ENCODE measurements around the gene ZNF853.
"Not testable (repeated sequence)": the region's sequence is repeated elsewhere in the genome, so short reads cannot be mapped to it uniquely, and the experiment has no call there.

ZNF853 gene

GRCh38 chr7:6614953-6615722 is at the start of gene ZNF853:
ZNF853 (plus strand) TSS chr7:6615610; CDS start chr7:6616175, 565 bp downstream.
- DNase-seq = no peak

- no peak for DNase-seq
Observed at GRCh38 chr7:6565655-6566054, 49.8 kb upstream of the ZNF853 start.

- DNase-seq = no peak
Observed at GRCh38 chr7:6567886-6568285, 47.5 kb upstream of the ZNF853 start.

- DNase-seq = no peak
Observed at GRCh38 chr7:6571160-6571779, 44.1 kb upstream of the ZNF853 start.

- no peak for DNase-seq
Observed at GRCh38 chr7:6575281-6576023, 40.0 kb upstream of the ZNF853 start.

- DNase-seq = no peak
Observed at GRCh38 chr7:6576024-6576866, 39.2 kb upstream of the ZNF853 start.

- DNase-seq = not testable (repeated sequence)
Observed at GRCh38 chr7:6576867-6577368, 38.5 kb upstream of the ZNF853 start.

GRCh38 chr7:6577369-6578113 is 37.9 kb upstream of the ZNF853 start, which contains the start of gene ZDHHC4:
ZDHHC4 (plus strand) TSS chr7:6577454; CDS start chr7:6580562, 3,108 bp downstream.
- DNase-seq = peak; percentile 89

- DNase-seq = no peak
Observed at GRCh38 chr7:6578114-6579084, 37.0 kb upstream of the ZNF853 start.

- no peak for DNase-seq
Observed at GRCh38 chr7:6579446-6579845, 36.0 kb upstream of the ZNF853 start.

GRCh38 chr7:6585746-6586432 is 29.5 kb upstream of the ZNF853 start:
- DNase-seq = not testable (repeated sequence)

- no peak for DNase-seq
Observed at GRCh38 chr7:6588566-6588965, 26.8 kb upstream of the ZNF853 start.

- DNase-seq = no peak
Observed at GRCh38 chr7:6589151-6589828, 26.1 kb upstream of the ZNF853 start.

GRCh38 chr7:6589829-6590644 is 25.4 kb upstream of the ZNF853 start, which contains the start of gene INTS15:
INTS15 (plus strand) TSS chr7:6590021; CDS start chr7:6590284, 263 bp downstream.
- DNase-seq = peak; percentile 77

GRCh38 chr7:6590645-6591110 is 24.7 kb upstream of the ZNF853 start:
- DNase-seq = no peak

GRCh38 chr7:6600093-6600492 is 15.3 kb upstream of the ZNF853 start:
- DNase-seq = no peak

GRCh38 chr7:6604458-6604857 is 11.0 kb upstream of the ZNF853 start:
- DNase-seq = no peak

All from fibroblast of skin of right quadriceps (primary cell).